Upper lobe of left lung (tissue), 6 donors: ENCODE results near the gene CARMIL1. TPM values are rescaled to one million over a fixed set of nuclear protein-coding genes. Genes with fewer than 3 reads are reported as not detected.
A peak's percentile ranks its signal among the peaks of the same experiment; 100 is the strongest.

Experiments used
- ATAC-seq, 2 donors: fragments of 200-7000 bp; cut with Tn5 transposase; one replicate each; pipeline ENCODE4 v1.9.1; 2022; ENCODE audit warnings: mild to moderate bottlenecking in 2 of 2, moderate library complexity in 2 of 2; ENCODE audit not compliant: low FRiP score in 2 of 2
- DNase-seq, 2 donors: peaks; one replicate each; pipeline ENCODE4 v3.0.0-alpha.2; 2019 to 2020
- H3K27ac ChIP-seq, 4 donors: fragments of 200-600 bp; sonication (generic); one replicate each; pipeline ENCODE4 v1.5.1; 2016 to 2019
- H3K27me3 ChIP-seq, 4 donors: fragments of 200-600 bp; sonication (generic); one replicate each; pipeline ENCODE4 v1.5.1; 2017 to 2019
- H3K36me3 ChIP-seq, 4 donors: fragments of 200-600 bp; sonication (generic); one replicate each; pipeline ENCODE4 v1.5.1; 2016 to 2019
- H3K4me1 ChIP-seq, 4 donors: fragments of 200-600 bp; sonication (generic); one replicate each; pipeline ENCODE4 v1.5.1; 2018 to 2019
- H3K4me3 ChIP-seq, 4 donors: fragments of 200-600 bp; sonication (generic); one replicate each; pipeline ENCODE4 v1.5.1; 2017 to 2019; ENCODE audit warnings: mild to moderate bottlenecking in 2 of 4, moderate library complexity in 1 of 4
- H3K9me3 ChIP-seq, 4 donors: fragments of 200-600 bp; sonication (generic); one replicate each; pipeline ENCODE4 v1.5.1; 2018 to 2019
- CTCF ChIP-seq, 6 experiments: fragments of 450-650 bp in 4 of 6; fragments of 200-600 bp in 2 of 6; sonication (generic) in 2 of 6; IDR thresholded peaks; one replicate each; pipeline ENCODE4 v1.5.1; 2016 to 2019; ENCODE audit warnings: antibody characterized with exemption in 6 of 6
- EP300 ChIP-seq, 4 donors: sonication (generic); formaldehyde crosslinking; IDR thresholded peaks; one replicate each; pipeline ENCODE4 v1.5.1; 2017; ENCODE audit warnings: antibody characterized with exemption in 4 of 4, control low read depth in 2 of 4
- POLR2A ChIP-seq, 4 donors: fragments of 450-650 bp; IDR thresholded peaks; one replicate each; pipeline ENCODE4 v1.5.1; 2016 to 2017; ENCODE audit warnings: antibody characterized with exemption in 4 of 4, mild to moderate bottlenecking in 2 of 4
- POLR2AphosphoS5 ChIP-seq, 2 donors: sonication (generic); formaldehyde crosslinking; IDR thresholded peaks; one replicate each; pipeline ENCODE4 v1.5.1; 2017; ENCODE audit warnings: antibody characterized with exemption in 2 of 2
- WGBS, 2 donors: methylation state at CpG; one replicate each; pipeline ENCODE4 v1.1.5; 2017 to 2018; 5-methylcytosine and 5-hydroxymethylcytosine counted together
- total RNA-seq, 6 donors: library from RNA; depleted of rRNA in 4 of 6; stranded (reverse); fragments of >200 nt in 4 of 6; gene quantifications; one replicate each; pipeline versions ENCODE4 v1.1.0 to v1.2.1, GENCODE V29; 2016 to 2021
- donor health status: DM: no; HTN: no; CAD: no; lungs with moderate emphysema.
- donor health status: DM: no; HTN: yes; CAD: no; lungs with severe emphysema.

Gene CARMIL1
- total RNA-seq, 6 donors from 2014 or later, result 19.8 to 78.6 (median 44.9) TPM

DNA sequence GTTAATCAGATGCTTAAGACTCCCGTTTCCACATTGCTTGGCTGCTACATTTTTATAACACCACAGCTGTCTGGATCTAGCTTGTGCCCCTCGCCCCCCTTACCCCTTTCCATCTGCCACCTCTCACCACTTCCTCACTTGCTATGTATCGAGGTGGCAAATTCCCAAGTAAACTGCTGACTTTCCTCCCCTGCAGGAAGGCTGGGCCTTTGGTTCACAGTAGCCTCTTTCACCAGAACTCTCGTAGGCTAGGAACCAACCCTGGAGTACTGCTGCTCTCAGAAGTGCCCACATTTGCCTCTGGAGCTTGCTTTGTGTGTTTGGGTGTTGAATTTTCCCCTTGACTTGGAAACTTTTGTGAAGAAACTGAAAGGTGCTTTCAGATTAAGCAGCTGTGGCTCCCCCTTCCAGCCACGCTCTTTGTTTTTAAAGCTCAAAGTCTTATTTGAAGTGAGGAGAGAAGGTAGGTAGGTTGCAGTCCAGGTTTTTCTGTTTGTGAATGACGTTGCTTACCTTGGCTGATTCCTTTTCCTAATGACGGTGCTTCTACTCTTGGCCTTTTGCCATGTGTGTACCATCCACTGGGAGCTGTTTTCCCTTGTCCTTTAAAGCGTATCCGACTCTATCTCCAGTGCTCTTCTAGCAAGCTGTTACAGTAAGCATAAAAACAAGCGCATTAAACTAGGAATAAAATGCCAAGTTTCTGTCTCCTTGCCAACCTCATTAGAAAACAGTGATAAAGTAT is 90.4 kb downstream of the CARMIL1 start:
- ATAC-seq (peak; percentile 16 to 40), DNase-seq (peak in 1 of 2 donors; percentile 25)
- TF ChIP-seq EP300 (IDR thresholded peaks at IDR 0.05) (no peak), CTCF (IDR thresholded peaks at IDR 0.05) (no peak), POLR2A (IDR thresholded peaks at IDR 0.05) (no peak), POLR2AphosphoS5 (IDR thresholded peaks at IDR 0.05) (no peak)
- Histone ChIP-seq H3K9me3 (no peaks in the 10 kb centered on the region), H3K36me3 (no peaks in the 10 kb centered on the region), H3K4me3 (no peak overlapping the region), H3K27me3 (no peaks in the 10 kb centered on the region), H3K27ac (peak overlapping the region; percentile 36 to 50 (median 46)), H3K4me1 (peaks cover 6 to 28% (median 14%) of the 10 kb centered on the region in 4 donors)
- 38 to 46% methylated on average over 10 of the region's 10 CpGs for WGBS, 2 donors

- H3K4me3 ChIP-seq, result no peak overlapping the region
- no peak for ATAC-seq
Observed at GRCh38 chr6:25370178-25371036, 91.2 kb downstream of the CARMIL1 start.

GRCh38 chr6:25371037-25371347 is 91.8 kb downstream of the CARMIL1 start:
- no peak for TF ChIP-seq EP300 (IDR thresholded peaks at IDR 0.05)
- TF ChIP-seq CTCF (IDR thresholded peaks at IDR 0.05), result no peak
- TF ChIP-seq POLR2AphosphoS5 (IDR thresholded peaks at IDR 0.05), result no peak
- no peak for TF ChIP-seq POLR2A (IDR thresholded peaks at IDR 0.05)
- Histone ChIP-seq H3K4me3 (no peak overlapping the region), H3K27ac (no peak overlapping the region), H3K9me3 (peaks cover 0 to 5% (median 0%) of the 10 kb centered on the region in 4 donors), H3K36me3 (no peaks in the 10 kb centered on the region), H3K4me1 (peaks cover 6 to 28% (median 14%) of the 10 kb centered on the region in 4 donors), H3K27me3 (no peaks in the 10 kb centered on the region)
- ATAC-seq (no peak), DNase-seq (no peak)
- 92 to 94% methylated on average over 2 of the region's 2 CpGs for WGBS, 2 donors

More at GRCh38 chr6:25370178-25371036, 91.2 kb downstream of the CARMIL1 start:
- peaks cover 0 to 5% (median 0%) of the 10 kb centered on the region in 4 donors for H3K9me3 ChIP-seq
- H3K27me3 ChIP-seq, result no peaks in the 10 kb centered on the region
- WGBS, 2 donors, result 82% methylated on average over 10 of the region's 10 CpGs
- peaks cover 6 to 28% (median 14%) of the 10 kb centered on the region in 4 donors for H3K4me1 ChIP-seq
- no peak for DNase-seq
- H3K27ac ChIP-seq, result peak overlapping the region in 1 of 4 donors; percentile 36
- no peak for TF ChIP-seq POLR2AphosphoS5 (IDR thresholded peaks at IDR 0.05)
- no peak for TF ChIP-seq EP300 (IDR thresholded peaks at IDR 0.05)
- TF ChIP-seq CTCF (IDR thresholded peaks at IDR 0.05), result no peak
- TF ChIP-seq POLR2A (IDR thresholded peaks at IDR 0.05), result no peak
- no peaks in the 10 kb centered on the region for H3K36me3 ChIP-seq

DNA sequence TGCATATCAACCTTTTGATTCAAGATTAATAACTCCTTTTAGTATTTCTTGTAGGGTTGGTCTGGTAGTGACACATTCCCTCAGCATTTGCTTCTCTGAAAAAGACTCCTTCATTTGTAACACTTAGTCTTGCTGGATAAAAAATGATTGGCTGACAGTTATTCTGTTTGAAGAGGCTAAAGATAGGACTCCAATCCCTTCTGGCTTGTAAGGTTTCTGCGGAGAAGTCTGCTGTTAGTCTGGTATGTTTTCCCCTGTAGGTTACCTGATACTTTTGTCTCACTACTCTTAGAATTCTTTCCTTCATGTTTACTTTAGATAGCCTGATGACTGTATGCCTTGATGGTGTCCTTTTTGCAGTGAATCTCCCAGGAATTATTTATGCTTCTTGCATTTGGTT is 96.0 kb downstream of the CARMIL1 start:
- Histone ChIP-seq H3K4me1 (peaks cover 0 to 4% (median 1%) of the 10 kb centered on the region in 4 donors), H3K36me3 (no peaks in the 10 kb centered on the region), H3K27me3 (no peaks in the 10 kb centered on the region), H3K27ac (no peak overlapping the region), H3K4me3 (no peak overlapping the region), H3K9me3 (peaks cover 0 to 5% (median 0%) of the 10 kb centered on the region in 4 donors)
- no peak for DNase-seq
- ATAC-seq, result no peak
- no peak for TF ChIP-seq CTCF (IDR thresholded peaks at IDR 0.05)
- TF ChIP-seq POLR2AphosphoS5 (IDR thresholded peaks at IDR 0.05), result no peak
- no peak for TF ChIP-seq EP300 (IDR thresholded peaks at IDR 0.05)
- TF ChIP-seq POLR2A (IDR thresholded peaks at IDR 0.05), result no peak
- 89 to 100% methylated on average over 1 of the region's 1 CpG for WGBS, 2 donors
